ENCODE measurements around the gene RSRC1.
A peak's percentile ranks its signal among the peaks of the same experiment; 100 is the strongest.
"Not testable (repeated sequence)": the region's sequence is repeated elsewhere in the genome, so short reads cannot be mapped to it uniquely, and the experiment has no call there.

Gene RSRC1

DNA sequence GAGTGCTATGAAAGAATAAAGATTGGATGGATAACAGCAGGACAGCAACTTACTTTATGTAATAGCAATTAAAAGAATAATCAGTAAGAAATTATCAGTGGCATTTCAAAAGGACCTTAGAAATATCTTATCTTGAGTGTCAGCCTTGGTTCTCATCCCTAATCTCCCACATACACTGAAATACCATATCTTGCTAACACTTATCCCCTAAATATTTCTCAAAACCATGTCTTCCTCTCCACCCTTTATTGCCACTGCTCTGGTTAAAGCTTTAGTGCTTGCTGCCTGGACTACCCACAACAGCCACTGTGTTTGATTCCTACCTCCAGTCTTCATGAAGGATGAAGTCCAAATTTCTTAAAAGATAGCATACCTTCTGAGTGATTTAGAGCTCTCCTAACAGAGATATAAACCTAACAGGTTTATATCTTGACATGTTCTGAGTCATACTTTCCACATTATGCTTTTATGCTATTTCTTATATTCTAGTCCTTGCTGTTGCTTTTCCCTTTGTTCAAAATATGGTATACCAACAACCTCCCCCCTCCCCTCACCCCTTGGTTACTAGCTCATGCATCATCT, 202.8 kb downstream of the RSRC1 start:
- Histone ChIP-seq H3K27ac (no peak overlapping the region), H4K20me1 (ENCODE audit: insufficient read depth) (no peaks in the 10 kb centered on the region), H3K27me3 (ENCODE audit: insufficient read depth, low read depth) (no peaks in the 10 kb centered on the region), H2AFZ (ENCODE audit: low read depth) (no peak overlapping the region), H3K4me3 (IDR thresholded peaks at IDR 0.05; ENCODE audit: insufficient read depth, low read depth, low read length) (no peak overlapping the region), H3K36me3 (ENCODE audit: insufficient read depth) (no peaks in the 10 kb centered on the region), H3K4me2 (no peak overlapping the region), H3K4me1 (ENCODE audit: low read depth, poor library complexity, severe bottlenecking) (peaks cover 26% of the 10 kb centered on the region), H3K79me2 (ENCODE audit: insufficient read depth, low read depth) (no peaks in the 10 kb centered on the region), H3K9ac (no peak overlapping the region)
- TF ChIP-seq, protein P1, sequence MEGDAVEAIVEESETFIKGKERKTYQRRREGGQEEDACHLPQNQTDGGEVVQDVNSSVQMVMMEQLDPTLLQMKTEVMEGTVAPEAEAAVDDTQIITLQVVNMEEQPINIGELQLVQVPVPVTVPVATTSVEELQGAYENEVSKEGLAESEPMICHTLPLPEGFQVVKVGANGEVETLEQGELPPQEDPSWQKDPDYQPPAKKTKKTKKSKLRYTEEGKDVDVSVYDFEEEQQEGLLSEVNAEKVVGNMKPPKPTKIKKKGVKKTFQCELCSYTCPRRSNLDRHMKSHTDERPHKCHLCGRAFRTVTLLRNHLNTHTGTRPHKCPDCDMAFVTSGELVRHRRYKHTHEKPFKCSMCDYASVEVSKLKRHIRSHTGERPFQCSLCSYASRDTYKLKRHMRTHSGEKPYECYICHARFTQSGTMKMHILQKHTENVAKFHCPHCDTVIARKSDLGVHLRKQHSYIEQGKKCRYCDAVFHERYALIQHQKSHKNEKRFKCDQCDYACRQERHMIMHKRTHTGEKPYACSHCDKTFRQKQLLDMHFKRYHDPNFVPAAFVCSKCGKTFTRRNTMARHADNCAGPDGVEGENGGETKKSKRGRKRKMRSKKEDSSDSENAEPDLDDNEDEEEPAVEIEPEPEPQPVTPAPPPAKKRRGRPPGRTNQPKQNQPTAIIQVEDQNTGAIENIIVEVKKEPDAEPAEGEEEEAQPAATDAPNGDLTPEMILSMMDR (conservative IDR thresholded peaks at IDR 0.05; ENCODE audit: low read depth, low read length), result no peak

DNA sequence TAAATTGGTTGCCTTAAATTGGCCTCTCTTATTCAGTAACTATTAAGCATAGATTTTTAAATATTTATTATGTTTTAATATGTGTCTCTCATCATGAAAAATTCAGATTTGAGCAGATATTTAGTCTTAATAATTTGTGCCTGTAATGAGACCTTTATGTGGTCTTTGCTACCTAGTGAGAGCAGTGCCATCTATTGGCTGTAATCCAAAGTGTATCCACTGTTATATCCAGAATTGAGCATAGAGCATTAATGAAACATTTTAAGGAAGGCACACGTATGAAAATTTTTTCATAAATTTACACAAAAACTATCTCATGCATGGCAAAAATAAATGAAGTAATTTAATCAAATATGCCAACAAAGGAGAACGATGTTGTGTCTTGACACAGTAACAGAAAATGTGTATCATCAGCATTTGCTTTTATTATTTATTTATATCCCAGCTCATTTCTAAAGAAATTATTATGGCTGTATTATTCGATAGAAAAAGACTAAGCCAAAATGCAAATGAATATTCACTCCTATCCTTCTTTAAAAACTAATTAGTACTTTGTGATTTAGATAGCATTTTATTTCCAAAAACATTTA, 203.5 kb downstream of the RSRC1 start:
- H3K27ac ChIP-seq, result no peak overlapping the region
- H3K27me3 ChIP-seq (ENCODE audit: insufficient read depth, low read depth), result no peaks in the 10 kb centered on the region
- H3K36me3 ChIP-seq (ENCODE audit: insufficient read depth), result no peaks in the 10 kb centered on the region
- H3K4me2 ChIP-seq, result no peak overlapping the region
- H3K4me1 ChIP-seq (ENCODE audit: low read depth, poor library complexity, severe bottlenecking), result peaks cover 26% of the 10 kb centered on the region
- H3K79me2 ChIP-seq (ENCODE audit: insufficient read depth, low read depth), result no peaks in the 10 kb centered on the region
- no peaks in the 10 kb centered on the region for H4K20me1 ChIP-seq (ENCODE audit: insufficient read depth)
- H3K9ac ChIP-seq, result no peak overlapping the region
- no peak overlapping the region for H3K4me3 ChIP-seq (IDR thresholded peaks at IDR 0.05; ENCODE audit: insufficient read depth, low read depth, low read length)
- TF ChIP-seq, protein P1 (conservative IDR thresholded peaks at IDR 0.05; ENCODE audit: low read depth, low read length), result peak; percentile 73
- no peak overlapping the region for H2AFZ ChIP-seq (ENCODE audit: low read depth)

DNA sequence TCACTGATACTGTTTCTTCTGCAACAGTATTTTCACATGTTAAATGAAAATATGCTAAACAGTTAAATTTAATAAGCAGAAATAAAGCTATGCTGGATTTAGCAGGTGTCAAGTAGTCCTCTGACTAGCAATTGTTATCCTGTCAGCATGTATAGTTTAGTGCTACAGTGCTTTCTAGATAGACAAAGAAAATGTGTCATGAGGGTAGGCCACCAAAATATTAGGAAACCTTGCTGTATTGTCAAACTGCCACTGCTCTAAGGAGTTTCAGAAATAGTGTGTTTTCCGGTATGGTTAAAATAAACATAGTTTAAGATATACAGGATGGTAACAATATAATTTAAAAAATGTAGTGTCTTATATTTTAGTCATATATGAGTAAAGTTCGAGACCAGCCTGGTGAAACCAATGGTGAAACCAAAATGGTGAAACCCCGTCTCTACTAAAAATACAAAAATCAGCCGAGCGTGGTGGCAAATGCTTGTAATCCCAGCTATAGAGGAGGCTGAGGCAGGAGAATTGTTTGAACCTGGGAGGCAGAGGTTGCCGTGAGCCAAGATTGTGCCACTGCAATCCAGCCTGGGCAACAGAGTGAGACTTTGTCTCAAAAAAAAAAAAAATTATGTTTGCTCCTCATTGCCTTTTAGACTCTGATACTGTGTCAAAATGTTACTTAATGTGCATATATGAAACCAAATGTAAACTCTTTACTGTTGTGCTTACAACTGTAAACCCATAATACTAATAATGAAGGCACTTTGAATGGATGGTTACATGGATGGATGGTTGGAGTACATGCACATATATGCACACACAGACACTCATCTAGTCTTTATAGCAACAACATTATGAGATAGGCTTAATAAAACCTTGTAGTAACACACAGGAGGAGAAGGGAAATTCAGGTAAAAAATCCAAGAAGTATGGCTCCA, 204.8 kb downstream of the RSRC1 start:
- Histone ChIP-seq H3K4me3 (IDR thresholded peaks at IDR 0.05; ENCODE audit: insufficient read depth, low read depth, low read length) (no peak overlapping the region), H4K20me1 (ENCODE audit: insufficient read depth) (no peaks in the 10 kb centered on the region), H3K9ac (no peak overlapping the region), H3K79me2 (ENCODE audit: insufficient read depth, low read depth) (no peaks in the 10 kb centered on the region), H3K27ac (no peak overlapping the region), H3K4me1 (ENCODE audit: low read depth, poor library complexity, severe bottlenecking) (peaks cover 26% of the 10 kb centered on the region), H2AFZ (ENCODE audit: low read depth) (no peak overlapping the region), H3K27me3 (ENCODE audit: insufficient read depth, low read depth) (no peaks in the 10 kb centered on the region), H3K4me2 (no peak overlapping the region), H3K36me3 (ENCODE audit: insufficient read depth) (no peaks in the 10 kb centered on the region)
- TF ChIP-seq, protein P1 (conservative IDR thresholded peaks at IDR 0.05; ENCODE audit: low read depth, low read length), result no peak

DNA sequence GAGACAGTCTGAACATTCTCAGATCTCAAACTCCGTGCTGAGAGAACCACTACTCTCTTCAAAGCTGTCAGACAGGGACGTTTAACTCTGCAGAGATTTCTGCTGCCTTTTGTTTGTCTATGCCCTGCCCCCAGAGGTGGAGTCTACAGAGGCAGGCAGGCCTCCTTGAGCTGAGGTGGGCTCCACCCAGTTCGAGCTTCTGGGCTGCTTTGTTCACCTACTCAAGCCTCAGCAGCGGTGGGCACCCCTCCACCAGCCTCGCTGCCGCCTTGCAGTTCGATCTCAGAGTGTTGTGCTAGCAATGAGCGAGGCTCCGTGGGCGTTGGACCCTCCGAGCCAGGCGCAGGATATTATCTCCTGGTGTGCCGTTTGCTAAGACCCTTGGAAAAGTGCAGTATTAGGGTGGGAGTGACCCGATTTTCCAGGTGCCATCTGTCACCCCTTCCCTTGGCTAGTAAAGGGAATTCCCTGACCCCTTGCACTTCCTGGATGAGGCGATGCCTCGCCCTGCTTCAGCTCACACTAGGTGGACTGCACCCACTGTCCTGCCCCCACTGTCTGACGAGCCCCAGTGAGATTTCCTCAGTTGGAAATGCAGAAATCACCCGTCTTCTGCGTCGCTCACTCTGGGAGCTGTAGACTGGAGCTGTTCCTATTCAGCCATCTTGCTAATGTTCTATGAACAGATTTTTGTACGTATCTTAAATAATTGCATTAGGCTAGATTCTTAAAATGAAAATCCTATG, 220.0 kb downstream of the RSRC1 start:
- not testable (repeated sequence) for H3K27me3 ChIP-seq (ENCODE audit: insufficient read depth, low read depth); H2AFZ ChIP-seq (ENCODE audit: low read depth); H3K4me3 ChIP-seq (IDR thresholded peaks at IDR 0.05; ENCODE audit: insufficient read depth, low read depth, low read length); H4K20me1 ChIP-seq (ENCODE audit: insufficient read depth); H3K79me2 ChIP-seq (ENCODE audit: insufficient read depth, low read depth); H3K36me3 ChIP-seq (ENCODE audit: insufficient read depth)
- H3K4me2 ChIP-seq, result peak overlapping the region; percentile 45; the same call in 1 of the 2 replicates
- peak overlapping the region; percentile 46 for H3K27ac ChIP-seq
- H3K9ac ChIP-seq, result peak overlapping the region; percentile 38; the same call in 1 of the 2 replicates
- peaks cover 15% of the 10 kb centered on the region for H3K4me1 ChIP-seq (ENCODE audit: low read depth, poor library complexity, severe bottlenecking)

Data from KMS-11 (cell line).